ENCODE data around the gene DOCK9. TPM values are rescaled to one million over a fixed set of nuclear protein-coding genes. Genes with fewer than 3 reads are reported as not detected.

Gene DOCK9
- total and polyA plus RNA-seq, 7 donors, result 13.8 to 39.5 (median 19.9) TPM

DNA sequence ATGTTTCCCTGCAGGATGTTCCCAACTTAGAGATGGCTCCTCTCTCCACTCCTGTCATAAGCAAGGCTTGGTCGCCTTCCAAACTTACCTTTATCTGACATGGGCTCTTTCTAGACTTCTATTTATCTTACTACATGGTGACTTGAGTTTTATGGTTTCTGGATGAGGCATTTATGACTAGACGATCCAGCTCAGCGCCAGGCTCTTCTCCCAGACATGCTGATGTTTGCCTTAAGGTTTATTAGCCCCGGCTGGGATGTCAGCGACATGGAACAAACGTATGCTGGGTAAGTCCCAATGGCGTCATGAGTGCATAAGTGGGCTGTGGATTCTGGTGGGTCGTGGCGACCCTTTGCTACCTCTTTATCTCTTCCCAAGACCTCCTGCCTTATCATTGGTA, 185.5 kb downstream of the DOCK9 start:
- intact Hi-C loops (cut with DNase I), result no loop called here
- Histone ChIP-seq H3K4me3 (no peak overlapping the region), H3K27ac (no peak overlapping the region), H3K36me3 (ENCODE audit: insufficient read depth in 1 of 2, low read depth in 1 of 2) (peaks cover 0 to 33% of the 10 kb centered on the region in 2 donors), H3K4me1 (no peaks in the 10 kb centered on the region), H3K27me3 (ENCODE audit: insufficient read depth in 3 of 3, low read length in 2 of 3) (no peaks in the 10 kb centered on the region), H3K9me3 (no peaks in the 10 kb centered on the region)
- no peak for ATAC-seq
- no peak for DNase-seq
- no peak for TF ChIP-seq CTCF (IDR thresholded peaks at IDR 0.05)
- 84 to 86% (median 85%) methylated on average over 9 of the region's 9 CpGs for WGBS, 3 donors

GRCh38 chr13:98791611-98792010, 186.3 kb downstream of the DOCK9 start:
- ATAC-seq, result no peak
- no peak overlapping the region for H3K4me3 ChIP-seq
- 89 to 93% (median 89%) methylated on average over 7 of the region's 7 CpGs for WGBS, 3 donors
- no peaks in the 10 kb centered on the region for H3K27me3 ChIP-seq (ENCODE audit: insufficient read depth in 3 of 3, low read length in 2 of 3)
- no peaks in the 10 kb centered on the region for H3K4me1 ChIP-seq
- intact Hi-C loops (cut with DNase I), result no loop called here
- DNase-seq, result no peak
- no peak overlapping the region for H3K27ac ChIP-seq
- peaks cover 0 to 26% of the 10 kb centered on the region in 2 donors for H3K36me3 ChIP-seq (ENCODE audit: insufficient read depth in 1 of 2, low read depth in 1 of 2)
- H3K9me3 ChIP-seq, result no peaks in the 10 kb centered on the region
- TF ChIP-seq CTCF (IDR thresholded peaks at IDR 0.05), result no peak

- H3K27ac ChIP-seq, result no peak overlapping the region
- DNase-seq (no peak), ATAC-seq (no peak)
- no peaks in the 10 kb centered on the region for H3K4me1 ChIP-seq
- no peaks in the 10 kb centered on the region for H3K9me3 ChIP-seq
- no peaks in the 10 kb centered on the region for H3K27me3 ChIP-seq (ENCODE audit: insufficient read depth in 3 of 3, low read length in 2 of 3)
- intact Hi-C loops (cut with DNase I), result no loop called here
- no peak overlapping the region for H3K4me3 ChIP-seq
- TF ChIP-seq CTCF (IDR thresholded peaks at IDR 0.05), result no peak
- WGBS, 3 donors, result 81 to 87% (median 85%) methylated on average over 9 of the region's 9 CpGs
- no peaks in the 10 kb centered on the region for H3K36me3 ChIP-seq (ENCODE audit: insufficient read depth in 1 of 2, low read depth in 1 of 2)
Observed at GRCh38 chr13:98787996-98788395, 189.9 kb downstream of the DOCK9 start.

- TF ChIP-seq CTCF (IDR thresholded peaks at IDR 0.05), result no peak
- 69 to 74% (median 73%) methylated on average over 10 of the region's 10 CpGs for WGBS, 3 donors
- ATAC-seq (no peak), DNase-seq (no peak)
- H3K4me3 ChIP-seq, result no peak overlapping the region
- H3K27me3 ChIP-seq (ENCODE audit: insufficient read depth in 3 of 3, low read length in 2 of 3), result no peaks in the 10 kb centered on the region
- H3K4me1 ChIP-seq, result no peaks in the 10 kb centered on the region
- no peaks in the 10 kb centered on the region for H3K36me3 ChIP-seq (ENCODE audit: insufficient read depth in 1 of 2, low read depth in 1 of 2)
- intact Hi-C loops (cut with DNase I), result no loop called here
- H3K27ac ChIP-seq, result no peak overlapping the region
- H3K9me3 ChIP-seq, result no peaks in the 10 kb centered on the region
Observed at GRCh38 chr13:98787173-98787572, 190.7 kb downstream of the DOCK9 start.

- Histone ChIP-seq H3K4me3 (no peak overlapping the region), H3K36me3 (ENCODE audit: insufficient read depth in 1 of 2, low read depth in 1 of 2) (no peaks in the 10 kb centered on the region), H3K9me3 (no peaks in the 10 kb centered on the region), H3K27ac (no peak overlapping the region), H3K27me3 (ENCODE audit: insufficient read depth in 3 of 3, low read length in 2 of 3) (peaks cover 0 to 3% (median 3%) of the 10 kb centered on the region in 3 donors), H3K4me1 (no peaks in the 10 kb centered on the region)
- intact Hi-C loops (cut with DNase I), result no loop called here
- no peak for DNase-seq
- 67 to 76% (median 69%) methylated on average over 7 of the region's 7 CpGs for WGBS, 3 donors
- ATAC-seq, result no peak
- no peak for TF ChIP-seq CTCF (IDR thresholded peaks at IDR 0.05)
Observed at GRCh38 chr13:98786023-98786422, 191.8 kb downstream of the DOCK9 start.
